Fibroblast of pulmonary artery (primary cell): ENCODE data around the gene SEMA3D.

ENCODE experiments used
- DNase-seq: peaks from one replicate; pipeline ENCODE4 v3.0.0-alpha.2; 2010; ENCODE audit warnings: low read depth
- H3K4me3 ChIP-seq: replicated peaks from 2 replicates; pipeline ENCODE4 v1.5.1; 2011; ENCODE audit warnings: low read depth, mild to moderate bottlenecking, control low read depth, low read length, moderate library complexity
- CTCF ChIP-seq: IDR thresholded peaks from 2 replicates; pipeline ENCODE4 v1.5.1; 2011; ENCODE audit warnings: mild to moderate bottlenecking, control low read depth, low read length, inconsistent platforms; ENCODE audit errors: missing control alignments

The SEMA3D gene

GRCh38 chr7:85067371-85067770 is 119.5 kb downstream of the SEMA3D start:
- no peak for TF ChIP-seq CTCF
- DNase-seq = no peak
- H3K4me3 ChIP-seq = no peak overlapping the region

DNA sequence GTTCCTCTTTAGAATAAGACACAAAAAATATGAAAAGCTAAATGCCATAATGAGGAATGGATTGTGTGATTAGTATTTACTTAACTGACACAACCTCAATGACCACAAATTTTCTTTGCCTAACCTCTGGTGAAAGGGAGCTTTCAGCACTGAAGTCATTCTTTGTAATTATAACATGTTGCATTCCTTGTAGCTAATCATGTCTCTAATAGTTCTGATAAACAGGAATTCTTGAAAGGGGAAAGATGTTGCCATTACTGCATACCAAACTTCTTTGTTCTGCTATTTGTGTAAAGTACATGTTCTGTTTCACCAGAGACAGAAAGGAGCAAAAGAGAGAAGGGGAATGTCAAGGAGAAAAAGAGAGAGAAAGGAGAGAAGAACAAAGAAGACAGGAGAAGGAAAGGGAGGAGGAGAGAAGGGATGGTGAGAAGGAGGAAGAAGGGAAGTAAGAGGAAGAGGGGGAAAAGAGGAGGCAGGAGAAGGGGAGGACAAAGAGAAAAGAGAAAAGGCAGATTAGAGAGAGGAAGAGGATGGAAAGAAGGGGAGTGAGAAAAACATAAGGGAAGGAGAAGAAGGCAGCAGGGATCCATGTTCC is 120.9 kb downstream of the SEMA3D start:
- peak; percentile 17 for DNase-seq
- H3K4me3 ChIP-seq = no peak overlapping the region
- TF ChIP-seq CTCF = no peak

- TF ChIP-seq CTCF = no peak
- peak; percentile 71 for DNase-seq
- no peak overlapping the region for H3K4me3 ChIP-seq
Observed at GRCh38 chr7:85065306-85065705, 121.5 kb downstream of the SEMA3D start.

- H3K4me3 ChIP-seq = no peak overlapping the region
- no peak for DNase-seq
- no peak for TF ChIP-seq CTCF
Observed at GRCh38 chr7:85062651-85063050, 124.2 kb downstream of the SEMA3D start.

DNA sequence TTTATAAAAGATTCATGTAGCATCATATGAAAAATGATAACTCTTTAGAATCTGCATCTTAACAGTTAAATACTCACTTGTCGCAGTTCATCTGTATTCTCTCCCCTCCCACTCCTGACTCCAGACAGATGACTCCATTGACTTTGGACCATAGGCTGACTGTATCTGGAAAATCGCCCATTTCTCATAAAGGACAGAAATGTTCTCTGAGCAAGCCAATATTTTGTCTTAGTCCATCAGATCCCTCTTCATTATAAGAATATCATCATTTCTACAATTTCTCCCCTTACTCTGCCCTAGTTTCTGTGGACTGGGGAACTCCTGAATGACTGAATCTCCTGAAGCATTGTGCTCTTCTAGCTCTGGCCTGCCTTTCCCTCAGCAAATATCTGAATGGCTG is 125.4 kb downstream of the SEMA3D start:
- no peak overlapping the region for H3K4me3 ChIP-seq
- DNase-seq = no peak
- no peak for TF ChIP-seq CTCF

GRCh38 chr7:85060696-85061095 is 126.2 kb downstream of the SEMA3D start:
- TF ChIP-seq CTCF = no peak
- no peak for DNase-seq
- H3K4me3 ChIP-seq = no peak overlapping the region

- no peak overlapping the region for H3K4me3 ChIP-seq
- no peak for TF ChIP-seq CTCF
Observed at GRCh38 chr7:85055906-85056305, 130.9 kb downstream of the SEMA3D start.

More at GRCh38 chr7:85055906-85056305, 130.9 kb downstream of the SEMA3D start:
- no peak for DNase-seq
